Measurements from ENCODE around the gene NCAM1. TPM values are rescaled to one million over a fixed set of nuclear protein-coding genes. Genes with fewer than 3 reads are reported as not detected.

Gene NCAM1
- total RNA-seq, 1 donor from 2014 or later = 3.1 TPM

DNA sequence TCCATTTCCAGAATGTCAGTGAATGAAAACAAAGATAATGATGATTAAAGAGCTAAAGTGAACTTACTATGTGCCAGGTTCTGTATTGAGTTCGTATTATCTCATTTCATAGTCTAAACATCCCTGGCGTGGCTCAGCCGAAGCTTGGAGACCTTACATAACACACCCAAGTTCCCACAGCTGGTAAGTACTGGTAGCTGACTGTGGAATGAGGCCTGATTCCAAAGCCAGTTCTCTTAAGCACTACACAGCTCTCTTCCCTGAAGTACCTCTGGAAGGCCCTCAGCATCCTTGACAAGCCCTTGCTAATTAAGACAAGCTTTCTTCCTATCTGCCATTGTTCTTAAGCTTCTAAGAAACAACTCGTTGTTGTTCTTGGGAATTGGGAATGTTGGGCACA, 28.6 kb upstream of the NCAM1 start:
- H3K4me3 ChIP-seq (ENCODE audit: low read depth, low read length) = no peak overlapping the region
- TF ChIP-seq, protein P1, sequence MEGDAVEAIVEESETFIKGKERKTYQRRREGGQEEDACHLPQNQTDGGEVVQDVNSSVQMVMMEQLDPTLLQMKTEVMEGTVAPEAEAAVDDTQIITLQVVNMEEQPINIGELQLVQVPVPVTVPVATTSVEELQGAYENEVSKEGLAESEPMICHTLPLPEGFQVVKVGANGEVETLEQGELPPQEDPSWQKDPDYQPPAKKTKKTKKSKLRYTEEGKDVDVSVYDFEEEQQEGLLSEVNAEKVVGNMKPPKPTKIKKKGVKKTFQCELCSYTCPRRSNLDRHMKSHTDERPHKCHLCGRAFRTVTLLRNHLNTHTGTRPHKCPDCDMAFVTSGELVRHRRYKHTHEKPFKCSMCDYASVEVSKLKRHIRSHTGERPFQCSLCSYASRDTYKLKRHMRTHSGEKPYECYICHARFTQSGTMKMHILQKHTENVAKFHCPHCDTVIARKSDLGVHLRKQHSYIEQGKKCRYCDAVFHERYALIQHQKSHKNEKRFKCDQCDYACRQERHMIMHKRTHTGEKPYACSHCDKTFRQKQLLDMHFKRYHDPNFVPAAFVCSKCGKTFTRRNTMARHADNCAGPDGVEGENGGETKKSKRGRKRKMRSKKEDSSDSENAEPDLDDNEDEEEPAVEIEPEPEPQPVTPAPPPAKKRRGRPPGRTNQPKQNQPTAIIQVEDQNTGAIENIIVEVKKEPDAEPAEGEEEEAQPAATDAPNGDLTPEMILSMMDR (conservative IDR thresholded peaks at IDR 0.05; ENCODE audit: low read depth, low read length) = no peak
- no peak for DNase-seq (ENCODE audit: low read depth)

DNA sequence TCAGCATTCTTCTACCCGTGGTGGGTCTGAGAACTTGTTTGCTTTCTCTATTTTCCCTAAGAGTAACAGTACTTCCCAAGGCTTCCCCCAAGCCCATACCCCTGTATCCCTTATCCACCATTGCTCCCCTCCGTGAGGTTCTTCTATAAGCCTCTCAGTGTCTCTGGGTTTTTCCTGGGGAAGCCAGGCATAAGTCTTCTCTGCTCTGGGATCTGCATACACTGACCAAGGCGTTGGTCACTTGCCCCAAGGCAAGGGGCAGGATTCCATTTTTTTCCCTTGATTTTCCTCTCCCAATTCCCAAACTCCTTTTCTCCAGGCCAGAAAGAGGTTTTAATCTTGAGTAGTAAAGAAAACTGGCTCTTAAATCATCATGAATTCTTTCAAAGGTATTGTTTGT, 27.2 kb upstream of the NCAM1 start:
- no peak for DNase-seq (ENCODE audit: low read depth)
- no peak overlapping the region for H3K4me3 ChIP-seq (ENCODE audit: low read depth, low read length)
- TF ChIP-seq, protein P1 (conservative IDR thresholded peaks at IDR 0.05; ENCODE audit: low read depth, low read length) = no peak

DNA sequence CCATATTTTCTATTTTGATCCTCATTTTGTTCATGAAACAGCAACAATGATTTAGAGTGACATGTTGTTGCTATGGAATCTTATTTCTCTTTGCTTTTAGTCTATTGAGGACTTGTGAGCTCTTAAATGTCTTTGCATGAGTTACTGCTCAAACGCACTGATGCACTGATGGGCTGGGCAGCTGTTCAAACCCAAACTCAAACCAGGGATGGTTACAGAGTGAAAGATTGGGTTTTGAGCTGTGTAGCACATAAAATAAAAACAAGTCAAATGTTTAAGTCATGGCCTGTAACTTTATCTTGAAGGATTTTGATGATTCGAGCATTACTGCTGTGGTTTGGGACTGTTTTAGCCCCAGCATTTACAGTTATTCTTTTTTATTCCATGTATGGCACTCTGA, 20.1 kb upstream of the NCAM1 start:
- DNase-seq (ENCODE audit: low read depth) = no peak
- TF ChIP-seq, protein P1 (conservative IDR thresholded peaks at IDR 0.05; ENCODE audit: low read depth, low read length) = no peak

DNA sequence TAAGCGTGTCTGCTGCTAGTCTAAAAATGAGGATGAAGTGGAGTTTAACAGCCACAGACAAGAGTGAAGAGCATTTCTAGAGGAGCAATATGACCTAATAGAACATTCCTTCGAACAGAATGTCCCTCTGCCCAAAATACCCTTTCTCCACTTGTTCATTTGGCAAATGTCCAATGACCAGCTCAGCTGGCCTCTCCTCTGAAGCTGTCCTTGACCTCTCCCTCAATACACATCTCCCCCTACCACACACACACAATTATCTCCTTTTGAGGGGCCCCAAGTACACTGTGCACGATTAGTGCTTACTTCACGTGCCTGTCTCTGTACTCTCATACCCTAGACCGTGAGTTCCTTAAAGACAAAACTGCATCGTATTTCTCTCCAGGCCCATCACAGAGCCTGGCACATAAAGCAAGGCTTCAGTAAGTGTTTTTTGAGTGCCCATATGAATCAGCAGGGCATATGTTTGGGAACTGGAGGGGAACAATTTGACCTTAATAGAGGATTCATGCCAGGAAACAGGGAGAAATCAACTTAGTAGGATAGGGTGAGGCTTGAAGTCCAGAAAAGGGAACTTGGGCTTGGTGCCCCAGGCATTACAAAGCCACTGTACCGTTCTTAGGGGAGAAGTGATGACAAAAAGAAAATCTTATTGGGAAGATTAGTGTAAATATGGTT, 18.1 kb upstream of the NCAM1 start:
- H3K4me3 ChIP-seq (ENCODE audit: low read depth, low read length) = no peak overlapping the region
- DNase-seq (ENCODE audit: low read depth) = no peak
- TF ChIP-seq, protein P1 (conservative IDR thresholded peaks at IDR 0.05; ENCODE audit: low read depth, low read length) = no peak

More for the DNA sequence above, 20.1 kb upstream of the NCAM1 start:
- no peak overlapping the region for H3K4me3 ChIP-seq (ENCODE audit: low read depth, low read length)

DNA sequence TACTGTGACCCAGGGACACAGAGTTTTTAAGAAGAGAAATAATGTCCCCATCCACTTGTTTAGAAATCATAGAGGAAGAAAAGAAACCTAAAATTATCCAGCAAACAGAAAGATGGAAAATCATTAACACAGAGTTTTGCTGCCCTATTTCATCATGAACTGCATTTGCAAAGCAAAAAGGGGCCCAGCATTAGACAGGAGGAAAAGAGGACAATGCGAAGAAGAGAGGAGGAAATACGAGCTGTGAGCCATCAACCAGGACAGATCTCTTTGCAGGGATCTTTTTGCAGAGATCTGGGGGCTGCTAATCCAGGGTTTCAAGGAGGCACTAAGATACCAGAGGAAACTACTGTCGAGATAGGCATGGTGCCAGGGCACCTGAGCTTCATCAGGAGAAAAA, 14.4 kb upstream of the NCAM1 start:
- DNase-seq (ENCODE audit: low read depth) = no peak
- TF ChIP-seq, protein P1 (conservative IDR thresholded peaks at IDR 0.05; ENCODE audit: low read depth, low read length) = no peak
- no peak overlapping the region for H3K4me3 ChIP-seq (ENCODE audit: low read depth, low read length)

DNA sequence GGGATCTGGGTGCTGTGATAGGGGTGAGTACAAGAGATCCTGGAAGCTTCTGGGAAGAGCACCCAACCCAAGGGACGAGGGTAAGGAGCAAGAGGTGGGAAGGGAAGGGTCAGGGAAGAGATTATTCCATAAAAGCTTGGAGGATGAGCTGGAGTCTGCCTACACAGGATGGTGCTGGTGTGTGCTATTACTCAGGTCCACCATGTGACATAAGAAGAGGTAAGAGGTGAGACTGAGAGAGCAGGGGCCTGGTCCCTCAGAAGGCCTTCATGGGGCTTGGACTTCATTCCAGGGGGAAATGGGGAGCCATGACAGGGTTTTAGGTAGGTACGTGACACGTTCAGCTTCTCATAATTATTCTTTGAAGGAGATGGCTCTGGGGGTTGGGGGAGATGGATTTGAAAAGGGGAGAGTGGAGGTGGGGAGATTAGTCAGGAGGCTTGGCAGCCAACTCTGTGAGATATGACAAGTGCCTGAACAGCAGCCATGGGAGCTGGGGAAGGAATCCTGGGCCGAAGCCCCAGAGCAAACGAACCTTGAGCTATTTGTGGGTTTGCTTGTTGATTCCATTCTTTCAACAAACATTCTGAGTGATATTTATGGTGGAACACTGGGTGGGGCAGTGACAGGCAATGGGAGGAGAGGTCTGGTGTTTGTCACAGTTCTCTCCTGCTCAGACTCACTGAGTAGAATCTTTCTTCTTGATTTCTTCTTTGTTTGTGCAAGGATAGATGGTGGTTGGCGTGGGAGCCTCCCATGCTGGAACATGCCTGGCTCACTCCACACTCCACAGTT, 11.2 kb upstream of the NCAM1 start:
- H3K4me3 ChIP-seq (ENCODE audit: low read depth, low read length) = no peak overlapping the region
- TF ChIP-seq, protein P1 (conservative IDR thresholded peaks at IDR 0.05; ENCODE audit: low read depth, low read length) = no peak

More for the DNA sequence above, 11.2 kb upstream of the NCAM1 start:
- DNase-seq (ENCODE audit: low read depth) = no peak
